Esophagus muscularis mucosa (tissue), 4 donors: Measurements from ENCODE around the gene CAMTA1. TPM values are rescaled to one million over a fixed set of nuclear protein-coding genes. Genes with fewer than 3 reads are reported as not detected.

Source experiments
- DNase-seq: peaks from one replicate; pipeline ENCODE4 v3.0.0-alpha.2; 2017; ENCODE audit errors: extremely low spot score
- H3K27ac ChIP-seq, 4 donors: fragments of 200-600 bp; sonication (generic); replicated peaks in 1 of 4; 1 replicate in 3 of 4; 2 replicates in 1 of 4; pipeline ENCODE4 v1.5.1; 2016 to 2019; ENCODE audit warnings: mild to moderate bottlenecking in 1 of 4
- H3K27me3 ChIP-seq, 4 donors: fragments of 200-600 bp; sonication (generic); one replicate each; pipeline versions ENCODE4 v1.5.1 to v1.6.0; 2016 to 2019
- H3K36me3 ChIP-seq, 4 donors: fragments of 200-600 bp; sonication (generic); one replicate each; pipeline ENCODE4 v1.5.1; 2016 to 2019
- H3K4me1 ChIP-seq, 4 donors: fragments of 200-600 bp; sonication (generic); one replicate each; pipeline ENCODE4 v1.5.1; 2016 to 2019
- H3K4me3 ChIP-seq, 4 donors: fragments of 200-600 bp; sonication (generic); 1 replicate in 2 of 4; 2 replicates in 2 of 4; pipeline ENCODE4 v1.5.1; 2016 to 2019; ENCODE audit warnings: mild to moderate bottlenecking in 4 of 4, moderate library complexity in 1 of 4
- H3K9me3 ChIP-seq, 4 donors: fragments of 200-600 bp; sonication (generic); 1 replicate in 3 of 4; 2 replicates in 1 of 4; pipeline ENCODE4 v1.5.1; 2016 to 2019
- EP300 ChIP-seq: sonication (generic); formaldehyde crosslinking; IDR thresholded peaks from one replicate; pipeline ENCODE4 v1.6.1; 2017; ENCODE audit warnings: antibody characterized with exemption
- POLR2A ChIP-seq: fragments of 450-650 bp; IDR thresholded peaks from one replicate; pipeline ENCODE4 v1.6.1; 2017; ENCODE audit warnings: antibody characterized with exemption, moderate library complexity, mild to moderate bottlenecking, low read depth
- POLR2AphosphoS5 ChIP-seq, 2 donors: sonication (generic); formaldehyde crosslinking; IDR thresholded peaks; one replicate each; pipeline ENCODE4 v1.6.1; 2017; ENCODE audit warnings: antibody characterized with exemption in 2 of 2
- WGBS: methylation state at CpG from one replicate; pipeline ENCODE4 v1.1.5; 2018; 5-methylcytosine and 5-hydroxymethylcytosine counted together
- intact Hi-C: fragments of 100-400 bp; cut with DNase I; formaldehyde crosslinking; loops from one replicate; pipeline ENCODE4 v1.15.1; 2023
- total RNA-seq, 4 donors: library from RNA; depleted of rRNA; stranded (reverse); fragments of >200 nt; gene quantifications; one replicate each; pipeline versions ENCODE4 v1.1.0 to v1.2.1, GENCODE V29; 2016
- TF ChIP-seq, protein P1 (sequence below), 3 experiments: fragments of 200-600 bp in 2 of 3; fragments of 450-650 bp in 1 of 3; sonication (generic) in 2 of 3; IDR thresholded peaks; one replicate each; pipeline ENCODE4 v1.5.1; 2017 to 2019; ENCODE audit warnings: antibody characterized with exemption in 3 of 3, mild to moderate bottlenecking in 2 of 3, moderate library complexity in 1 of 3

Gene CAMTA1
- total RNA-seq, 4 donors from 2014 or later, result 109 to 226 (median 139) TPM

DNA sequence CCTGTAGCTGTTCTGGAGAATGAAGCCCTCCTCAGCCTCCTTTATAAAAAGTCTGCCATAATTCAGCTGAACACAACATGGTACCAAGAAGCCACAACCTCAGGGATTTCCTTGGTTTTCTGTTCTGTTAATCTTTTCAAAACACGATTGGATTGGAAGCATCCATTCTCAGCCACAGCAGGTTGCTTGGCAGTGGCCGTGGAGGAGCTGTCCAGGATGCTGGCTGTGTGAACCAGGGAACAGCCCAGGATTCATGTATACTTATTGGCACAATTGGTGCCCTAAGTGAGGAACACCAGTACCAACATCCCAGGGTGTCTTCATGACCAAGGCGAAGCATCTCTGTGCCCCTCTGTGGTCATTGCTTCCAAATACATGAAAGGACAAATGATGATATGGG, 393.5 kb downstream of the CAMTA1 start:
- Histone ChIP-seq H3K4me3 (no peak overlapping the region), H3K9me3 (peaks cover 0 to 19% (median 15%) of the 10 kb centered on the region in 4 donors), H3K4me1 (no peaks in the 10 kb centered on the region), H3K36me3 (no peaks in the 10 kb centered on the region), H3K27ac (no peak overlapping the region), H3K27me3 (peaks cover 0 to 64% (median under 1%) of the 10 kb centered on the region in 4 donors)
- TF ChIP-seq EP300 (no peak), POLR2AphosphoS5 (IDR thresholded peaks at IDR 0.05) (no peak), POLR2A (no peak)
- TF ChIP-seq, protein P1, sequence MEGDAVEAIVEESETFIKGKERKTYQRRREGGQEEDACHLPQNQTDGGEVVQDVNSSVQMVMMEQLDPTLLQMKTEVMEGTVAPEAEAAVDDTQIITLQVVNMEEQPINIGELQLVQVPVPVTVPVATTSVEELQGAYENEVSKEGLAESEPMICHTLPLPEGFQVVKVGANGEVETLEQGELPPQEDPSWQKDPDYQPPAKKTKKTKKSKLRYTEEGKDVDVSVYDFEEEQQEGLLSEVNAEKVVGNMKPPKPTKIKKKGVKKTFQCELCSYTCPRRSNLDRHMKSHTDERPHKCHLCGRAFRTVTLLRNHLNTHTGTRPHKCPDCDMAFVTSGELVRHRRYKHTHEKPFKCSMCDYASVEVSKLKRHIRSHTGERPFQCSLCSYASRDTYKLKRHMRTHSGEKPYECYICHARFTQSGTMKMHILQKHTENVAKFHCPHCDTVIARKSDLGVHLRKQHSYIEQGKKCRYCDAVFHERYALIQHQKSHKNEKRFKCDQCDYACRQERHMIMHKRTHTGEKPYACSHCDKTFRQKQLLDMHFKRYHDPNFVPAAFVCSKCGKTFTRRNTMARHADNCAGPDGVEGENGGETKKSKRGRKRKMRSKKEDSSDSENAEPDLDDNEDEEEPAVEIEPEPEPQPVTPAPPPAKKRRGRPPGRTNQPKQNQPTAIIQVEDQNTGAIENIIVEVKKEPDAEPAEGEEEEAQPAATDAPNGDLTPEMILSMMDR (IDR thresholded peaks at IDR 0.05), result no peak
- intact Hi-C loops, result no loop called here
- 54% methylated on average over 3 of the region's 3 CpGs for WGBS
- DNase-seq, result peak; percentile 81

DNA sequence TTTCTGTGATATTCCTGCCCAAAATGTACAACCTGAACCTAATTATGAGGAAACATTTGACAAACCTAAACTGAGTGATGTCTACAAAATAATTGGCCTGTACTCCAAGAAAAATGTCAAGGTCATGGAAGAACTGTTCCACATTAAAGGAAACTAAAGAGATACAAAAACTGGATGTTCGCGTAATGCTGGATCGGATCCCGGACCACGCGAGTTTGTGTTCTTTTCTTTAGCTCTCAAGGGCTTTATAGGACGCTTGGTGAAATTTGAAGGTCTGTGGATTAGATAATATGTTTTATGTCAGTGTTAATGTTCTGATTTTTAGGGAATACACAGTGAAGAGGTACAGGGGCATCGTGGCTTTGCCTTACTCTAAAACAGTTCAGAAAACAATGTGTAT, 400.5 kb downstream of the CAMTA1 start:
- TF ChIP-seq POLR2A (no peak), POLR2AphosphoS5 (IDR thresholded peaks at IDR 0.05) (no peak), EP300 (no peak)
- TF ChIP-seq, protein P1 (IDR thresholded peaks at IDR 0.05), result no peak
- Histone ChIP-seq H3K4me3 (no peak overlapping the region), H3K9me3 (peaks cover 0 to 10% (median 6%) of the 10 kb centered on the region in 4 donors), H3K4me1 (no peaks in the 10 kb centered on the region), H3K27me3 (peaks cover 0 to 22% (median 2%) of the 10 kb centered on the region in 4 donors), H3K36me3 (no peaks in the 10 kb centered on the region), H3K27ac (no peak overlapping the region)
- intact Hi-C loops, result no loop called here
- DNase-seq, result no peak
- 50% methylated on average over 8 of the region's 8 CpGs for WGBS

DNA sequence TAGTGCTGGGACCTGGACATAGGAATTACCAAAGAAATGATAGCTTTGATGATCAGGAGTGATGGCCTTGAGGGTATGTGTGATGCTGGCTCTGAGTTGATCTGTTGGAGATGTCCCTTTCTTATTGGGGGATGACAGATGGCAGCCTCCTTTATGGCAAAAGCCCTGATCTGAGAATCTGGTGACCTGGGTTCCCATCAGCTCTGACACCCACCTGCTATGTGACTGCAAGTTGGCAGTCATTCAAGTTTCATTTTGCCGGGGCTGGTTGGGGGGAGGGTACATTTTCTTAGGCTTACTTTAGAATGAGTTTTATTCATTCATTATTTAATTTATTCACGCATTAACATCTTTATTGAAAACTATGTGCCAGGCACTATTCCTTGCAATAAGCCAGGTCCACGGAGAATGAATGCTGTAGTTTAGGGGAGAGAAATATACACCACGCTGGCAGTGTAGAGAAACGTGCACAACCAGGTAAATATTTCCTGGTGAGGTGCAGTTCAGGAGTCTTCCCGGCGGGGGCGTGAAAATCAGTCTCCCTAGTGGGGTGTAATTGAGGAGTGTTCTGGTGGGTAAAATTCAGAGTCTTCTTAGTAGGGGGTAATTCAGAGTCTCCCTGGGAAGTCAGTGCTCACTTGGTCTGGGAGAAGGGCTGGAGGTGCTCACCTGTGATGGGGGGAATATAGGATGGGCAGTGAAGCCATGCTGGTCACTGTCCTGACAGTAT, 401.3 kb downstream of the CAMTA1 start:
- H3K4me1 ChIP-seq, result no peaks in the 10 kb centered on the region
- 62% methylated on average over 8 of the region's 8 CpGs for WGBS
- no peak for TF ChIP-seq POLR2AphosphoS5 (IDR thresholded peaks at IDR 0.05)
- TF ChIP-seq EP300, result no peak
- TF ChIP-seq, protein P1 (IDR thresholded peaks at IDR 0.05), result no peak
- no peak for TF ChIP-seq POLR2A
- intact Hi-C loops, result no loop called here
- peaks cover 0 to 2% (median 0%) of the 10 kb centered on the region in 4 donors for H3K9me3 ChIP-seq
- no peak overlapping the region for H3K27ac ChIP-seq
- peaks cover 0 to 22% (median 2%) of the 10 kb centered on the region in 4 donors for H3K27me3 ChIP-seq
- DNase-seq, result no peak
- no peaks in the 10 kb centered on the region for H3K36me3 ChIP-seq
- H3K4me3 ChIP-seq, result no peak overlapping the region

DNA sequence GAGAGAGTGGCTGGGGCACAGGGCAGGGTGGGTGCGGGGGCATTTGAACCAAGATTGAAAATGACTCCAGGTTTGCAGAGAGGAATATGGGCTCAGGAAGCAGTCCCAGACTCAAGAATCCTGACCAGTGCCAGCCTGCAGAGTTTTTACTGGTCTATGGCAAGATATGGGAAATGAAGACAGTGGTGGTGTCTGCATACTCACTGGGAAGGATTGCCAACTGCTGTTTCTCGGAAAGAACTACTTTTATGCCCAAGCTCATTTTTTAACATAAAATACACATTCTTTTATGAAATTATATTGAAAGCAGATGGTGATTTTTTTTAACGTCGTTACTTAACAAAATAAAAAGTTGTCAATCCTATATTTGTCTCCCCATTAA, 401.8 kb downstream of the CAMTA1 start:
- 82% methylated on average over 4 of the region's 4 CpGs for WGBS
- Histone ChIP-seq H3K9me3 (no peaks in the 10 kb centered on the region), H3K4me1 (no peaks in the 10 kb centered on the region), H3K27ac (no peak overlapping the region), H3K27me3 (peaks cover 0 to 22% (median 2%) of the 10 kb centered on the region in 4 donors), H3K36me3 (no peaks in the 10 kb centered on the region), H3K4me3 (no peak overlapping the region)
- TF ChIP-seq, protein P1 (IDR thresholded peaks at IDR 0.05), result no peak
- TF ChIP-seq EP300, result no peak
- TF ChIP-seq POLR2AphosphoS5 (IDR thresholded peaks at IDR 0.05), result no peak
- no peak for TF ChIP-seq POLR2A
- DNase-seq, result no peak
- intact Hi-C loops, result no loop called here

DNA sequence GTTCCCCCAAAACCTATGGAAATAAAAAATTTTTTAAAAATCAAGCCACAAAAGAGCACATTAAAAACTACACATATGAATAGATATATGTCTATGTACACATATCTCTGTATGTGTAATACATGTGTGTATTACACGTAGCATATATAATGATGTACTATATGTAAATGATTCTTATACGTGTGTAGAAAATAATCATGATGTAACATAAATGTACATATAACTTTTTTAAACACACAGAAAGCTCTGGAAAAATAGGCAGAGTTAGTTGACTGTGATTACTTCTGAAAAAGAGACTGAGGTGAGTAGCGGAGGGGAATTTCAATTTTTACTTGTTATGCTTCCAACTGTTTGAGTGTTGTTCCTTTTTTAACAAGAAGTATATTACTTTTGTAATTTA, 405.0 kb downstream of the CAMTA1 start:
- H3K9me3 ChIP-seq, result no peaks in the 10 kb centered on the region
- H3K36me3 ChIP-seq, result no peaks in the 10 kb centered on the region
- no peak for DNase-seq
- no peaks in the 10 kb centered on the region for H3K4me1 ChIP-seq
- H3K27me3 ChIP-seq, result peaks cover 0 to 9% (median 0%) of the 10 kb centered on the region in 4 donors
- H3K4me3 ChIP-seq, result no peak overlapping the region
- H3K27ac ChIP-seq, result no peak overlapping the region
- intact Hi-C loops, result no loop called here
- no peak for TF ChIP-seq POLR2A
- 93% methylated on average over 3 of the region's 3 CpGs for WGBS
